Muscle layer of duodenum (tissue), 2 donors: ENCODE measurements around the gene SOX2.

Source experiments
- H3K27ac ChIP-seq: one replicate; pipeline ENCODE4 v1.7.0; 2013; ENCODE audit warnings: mild to moderate bottlenecking, low read length
- H3K27me3 ChIP-seq: one replicate; pipeline ENCODE4 v1.7.0; 2013; ENCODE audit warnings: low read depth, mild to moderate bottlenecking, control low read depth, low read length
- H3K36me3 ChIP-seq, 2 donors: one replicate each; pipeline ENCODE4 v1.7.0; 2013; ENCODE audit warnings: low read length in 2 of 2, control low read depth in 1 of 2, mild to moderate bottlenecking in 1 of 2; ENCODE audit not compliant: insufficient read depth in 2 of 2, control insufficient read depth in 1 of 2
- H3K4me1 ChIP-seq, 2 donors: one replicate each; pipeline ENCODE4 v1.7.0; 2013; ENCODE audit warnings: low read length in 2 of 2, mild to moderate bottlenecking in 2 of 2, control low read depth in 1 of 2, moderate library complexity in 1 of 2; ENCODE audit not compliant: insufficient read depth in 2 of 2, control insufficient read depth in 1 of 2
- H3K4me3 ChIP-seq, 2 donors: one replicate each; pipeline ENCODE4 v1.7.0; 2013; ENCODE audit warnings: low read length in 2 of 2, low read depth in 1 of 2, mild to moderate bottlenecking in 1 of 2
- H3K9me3 ChIP-seq, 2 donors: one replicate each; pipeline ENCODE4 v1.7.0; 2013; ENCODE audit warnings: low read length in 2 of 2, control low read depth in 1 of 2, mild to moderate bottlenecking in 1 of 2; ENCODE audit not compliant: control insufficient read depth in 1 of 2
- donor health status: healthy.

Gene SOX2

GRCh38 chr3:181695661-181696491, 15.8 kb upstream of the SOX2 start:
- H3K4me1 ChIP-seq, result peaks cover 4 to 31% of the 10 kb centered on the region in 2 donors
- H3K27ac ChIP-seq, result no peak overlapping the region
- no peaks in the 10 kb centered on the region for H3K9me3 ChIP-seq
- peaks cover 46% of the 10 kb centered on the region for H3K27me3 ChIP-seq
- peak overlapping the region; percentile 40 to 67 for H3K4me3 ChIP-seq
- no peaks in the 10 kb centered on the region for H3K36me3 ChIP-seq

- Histone ChIP-seq H3K27me3 (peaks cover 49% of the 10 kb centered on the region), H3K36me3 (no peaks in the 10 kb centered on the region), H3K4me1 (peaks cover 4 to 33% of the 10 kb centered on the region in 2 donors), H3K9me3 (no peaks in the 10 kb centered on the region), H3K27ac (no peak overlapping the region), H3K4me3 (peak overlapping the region; percentile 40 to 67)
Measured at GRCh38 chr3:181696626-181697230, 15.0 kb upstream of the SOX2 start.

GRCh38 chr3:181698263-181698954, 13.3 kb upstream of the SOX2 start:
- Histone ChIP-seq H3K27me3 (peaks cover 60% of the 10 kb centered on the region), H3K4me3 (no peak overlapping the region)

GRCh38 chr3:181699171-181699903, 12.4 kb upstream of the SOX2 start:
- Histone ChIP-seq H3K27me3 (peaks cover 69% of the 10 kb centered on the region), H3K36me3 (no peaks in the 10 kb centered on the region), H3K4me1 (peaks cover 4 to 40% of the 10 kb centered on the region in 2 donors), H3K4me3 (no peak overlapping the region), H3K9me3 (peaks cover 0 to 5% of the 10 kb centered on the region in 2 donors), H3K27ac (no peak overlapping the region)

More at GRCh38 chr3:181698263-181698954, 13.3 kb upstream of the SOX2 start:
- Histone ChIP-seq H3K4me1 (peaks cover 4 to 40% of the 10 kb centered on the region in 2 donors), H3K9me3 (peaks cover 0 to 5% of the 10 kb centered on the region in 2 donors), H3K27ac (no peak overlapping the region), H3K36me3 (no peaks in the 10 kb centered on the region)

- no peak overlapping the region for H3K27ac ChIP-seq
- peaks cover 80% of the 10 kb centered on the region for H3K27me3 ChIP-seq
- H3K4me1 ChIP-seq, result peaks cover 4 to 35% of the 10 kb centered on the region in 2 donors
- peaks cover 0 to 5% of the 10 kb centered on the region in 2 donors for H3K9me3 ChIP-seq
- H3K4me3 ChIP-seq, result peak overlapping the region in 1 of 2 donors; percentile 43
- no peaks in the 10 kb centered on the region for H3K36me3 ChIP-seq
Measured at GRCh38 chr3:181700168-181701087, 11.3 kb upstream of the SOX2 start.

- peaks cover 0 to 5% of the 10 kb centered on the region in 2 donors for H3K9me3 ChIP-seq
- no peak overlapping the region for H3K27ac ChIP-seq
- peaks cover 79% of the 10 kb centered on the region for H3K27me3 ChIP-seq
- H3K4me3 ChIP-seq, result peak overlapping the region in 1 of 2 donors; percentile 43
- peaks cover 4 to 29% of the 10 kb centered on the region in 2 donors for H3K4me1 ChIP-seq
- no peaks in the 10 kb centered on the region for H3K36me3 ChIP-seq
Measured at GRCh38 chr3:181701096-181701495, 10.6 kb upstream of the SOX2 start.

GRCh38 chr3:181703601-181704420, 7.9 kb upstream of the SOX2 start:
- Histone ChIP-seq H3K4me3 (no peak overlapping the region), H3K27ac (no peak overlapping the region), H3K4me1 (peaks cover 0 to 19% of the 10 kb centered on the region in 2 donors), H3K27me3 (peaks cover 70% of the 10 kb centered on the region), H3K9me3 (peaks cover 0 to 5% of the 10 kb centered on the region in 2 donors), H3K36me3 (no peaks in the 10 kb centered on the region)

GRCh38 chr3:181704421-181705085, 7.2 kb upstream of the SOX2 start:
- Histone ChIP-seq H3K36me3 (no peaks in the 10 kb centered on the region), H3K27me3 (peaks cover 67% of the 10 kb centered on the region), H3K4me1 (peaks cover 0 to 17% of the 10 kb centered on the region in 2 donors), H3K4me3 (no peak overlapping the region), H3K27ac (no peak overlapping the region), H3K9me3 (peaks cover 0 to 5% of the 10 kb centered on the region in 2 donors)

GRCh38 chr3:181705086-181705480, 6.6 kb upstream of the SOX2 start:
- H3K36me3 ChIP-seq, result no peaks in the 10 kb centered on the region
- peaks cover 0 to 5% of the 10 kb centered on the region in 2 donors for H3K9me3 ChIP-seq
- H3K4me3 ChIP-seq, result no peak overlapping the region
- peaks cover 0 to 20% of the 10 kb centered on the region in 2 donors for H3K4me1 ChIP-seq
- no peak overlapping the region for H3K27ac ChIP-seq
- peaks cover 66% of the 10 kb centered on the region for H3K27me3 ChIP-seq
